ENCODE measurements around the gene SKP1. TPM values are rescaled to one million over a fixed set of nuclear protein-coding genes. Genes with fewer than 3 reads are reported as not detected.

The SKP1 gene
- total RNA-seq, 1 donor from 2014 or later, result 758 TPM

DNA sequence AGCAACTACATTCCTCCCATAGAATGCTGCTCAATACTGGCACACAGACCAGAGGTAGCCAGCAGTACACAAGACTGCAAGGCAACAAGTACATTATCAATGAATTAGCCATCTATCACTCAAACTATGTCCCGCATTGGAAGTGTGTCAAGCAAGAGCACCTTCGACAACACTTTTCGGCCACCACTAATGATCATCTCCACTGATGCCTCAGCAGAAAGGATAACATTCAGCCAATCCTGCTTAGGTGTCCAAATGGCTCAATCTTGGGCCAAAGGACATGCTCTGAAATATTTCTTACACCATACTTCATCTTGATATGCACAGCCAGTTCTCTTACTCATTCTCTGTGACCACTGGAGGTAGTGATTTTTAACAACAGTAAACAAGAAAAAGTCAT is 25.0 kb downstream of the SKP1 start:
- H3K9me3 Mint-ChIP-seq, result no peaks in the 10 kb centered on the region
- Histone ChIP-seq H3K4me1 (no peaks in the 10 kb centered on the region), H4K20me1 (ENCODE audit: low read depth) (peaks cover 60% of the 10 kb centered on the region), H2AFZ (replicated peaks) (no peak overlapping the region), H3F3A (ENCODE audit: low read depth) (peaks cover 7% of the 10 kb centered on the region), H3K27me3 (no peaks in the 10 kb centered on the region), H3K9me3 (ENCODE audit: low read depth) (no peaks in the 10 kb centered on the region), H3K79me2 (ENCODE audit: low read depth) (peaks cover 6% of the 10 kb centered on the region), H3K4me2 (no peak overlapping the region), H3K9ac (no peak overlapping the region), H3K27ac (no peak overlapping the region), H3K36me3 (peaks cover 3% of the 10 kb centered on the region), H3K4me3 (no peak overlapping the region)
- H3K4me1 Mint-ChIP-seq, result no peaks in the 10 kb centered on the region
- no peak overlapping the region for H3K27ac Mint-ChIP-seq
- TF ChIP-seq CTCF (IDR thresholded peaks at IDR 0.05) (no peak), EZH2phosphoT487 (IDR thresholded peaks at IDR 0.05) (no peak), EZH2 (IDR thresholded peaks at IDR 0.05) (no peak)
- H3K4me3 Mint-ChIP-seq, result no peak overlapping the region
- peaks cover 31% of the 10 kb centered on the region for H3K36me3 Mint-ChIP-seq
- H3K27me3 Mint-ChIP-seq (ENCODE audit: insufficient read depth, low read depth), result peaks cover 3% of the 10 kb centered on the region
- no peak for DNase-seq (ENCODE audit: low spot score)

DNA sequence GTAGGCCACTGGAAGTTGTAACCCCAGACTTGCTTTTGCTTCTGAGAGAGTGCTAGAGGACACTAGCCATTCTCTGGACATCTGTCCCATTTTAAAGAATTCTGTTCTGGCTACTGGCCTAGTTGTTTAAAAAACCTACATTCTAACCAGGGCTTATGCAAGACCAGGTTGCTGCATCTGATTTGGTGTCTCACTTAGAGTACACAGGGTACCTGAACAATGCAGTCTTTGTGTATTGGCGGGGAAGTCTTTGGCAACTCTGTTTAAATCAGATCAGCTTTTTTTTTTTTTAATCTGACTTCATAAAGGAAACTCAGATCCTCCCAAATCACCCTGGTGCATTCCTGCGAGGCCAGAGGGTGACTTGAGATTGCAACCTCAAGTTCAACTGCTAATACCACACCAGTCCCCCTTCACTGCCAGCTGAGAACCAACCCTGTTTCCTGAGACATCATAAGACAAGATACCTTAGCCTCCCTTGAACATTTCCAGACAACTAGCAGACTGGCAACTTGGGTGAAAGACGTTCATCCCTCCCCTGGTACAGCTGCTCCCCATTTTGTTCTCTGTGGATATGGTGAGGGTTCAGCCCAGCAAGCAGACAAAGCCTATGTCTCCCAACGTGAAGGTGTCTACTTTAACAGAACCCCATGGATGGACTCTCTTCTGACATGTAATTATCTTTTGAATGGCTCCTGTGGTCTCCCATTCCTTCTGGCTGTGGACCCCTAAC is 27.0 kb downstream of the SKP1 start:
- Histone ChIP-seq H4K20me1 (ENCODE audit: low read depth) (peaks cover 75% of the 10 kb centered on the region), H3K27ac (no peak overlapping the region), H3K36me3 (no peaks in the 10 kb centered on the region), H3K4me1 (no peaks in the 10 kb centered on the region), H3K79me2 (ENCODE audit: low read depth) (peaks cover 16% of the 10 kb centered on the region), H2AFZ (replicated peaks) (no peak overlapping the region), H3F3A (ENCODE audit: low read depth) (peaks cover 13% of the 10 kb centered on the region), H3K4me2 (no peak overlapping the region), H3K9ac (no peak overlapping the region), H3K9me3 (ENCODE audit: low read depth) (no peaks in the 10 kb centered on the region), H3K27me3 (no peaks in the 10 kb centered on the region), H3K4me3 (no peak overlapping the region)
- H3K9me3 Mint-ChIP-seq, result no peaks in the 10 kb centered on the region
- TF ChIP-seq EZH2 (IDR thresholded peaks at IDR 0.05), result no peak
- TF ChIP-seq CTCF (IDR thresholded peaks at IDR 0.05), result no peak
- no peak for TF ChIP-seq EZH2phosphoT487 (IDR thresholded peaks at IDR 0.05)
- H3K27ac Mint-ChIP-seq, result peak overlapping the region; percentile 9
- H3K27me3 Mint-ChIP-seq (ENCODE audit: insufficient read depth, low read depth), result peaks cover 5% of the 10 kb centered on the region
- peaks cover 33% of the 10 kb centered on the region for H3K36me3 Mint-ChIP-seq
- no peak for DNase-seq (ENCODE audit: low spot score)
- H3K4me1 Mint-ChIP-seq, result no peaks in the 10 kb centered on the region
- no peak overlapping the region for H3K4me3 Mint-ChIP-seq

GRCh38 chr5:134148986-134149539 is 27.7 kb downstream of the SKP1 start:
- Histone ChIP-seq H3K27ac (no peak overlapping the region), H2AFZ (replicated peaks) (no peak overlapping the region), H3K9ac (no peak overlapping the region), H3F3A (ENCODE audit: low read depth) (peaks cover 13% of the 10 kb centered on the region), H3K9me3 (ENCODE audit: low read depth) (no peaks in the 10 kb centered on the region), H3K4me2 (no peak overlapping the region), H3K27me3 (no peaks in the 10 kb centered on the region), H3K4me3 (no peak overlapping the region), H3K36me3 (no peaks in the 10 kb centered on the region), H3K4me1 (no peaks in the 10 kb centered on the region), H3K79me2 (ENCODE audit: low read depth) (peaks cover 16% of the 10 kb centered on the region), H4K20me1 (ENCODE audit: low read depth) (peaks cover 75% of the 10 kb centered on the region)
- TF ChIP-seq EZH2phosphoT487 (IDR thresholded peaks at IDR 0.05), result no peak
- no peak for TF ChIP-seq EZH2 (IDR thresholded peaks at IDR 0.05)
- no peak for TF ChIP-seq CTCF (IDR thresholded peaks at IDR 0.05)
- no peak overlapping the region for H3K27ac Mint-ChIP-seq
- no peak for DNase-seq (ENCODE audit: low spot score)
- no peaks in the 10 kb centered on the region for H3K4me1 Mint-ChIP-seq
- no peak overlapping the region for H3K4me3 Mint-ChIP-seq
- no peaks in the 10 kb centered on the region for H3K9me3 Mint-ChIP-seq
- peaks cover 6% of the 10 kb centered on the region for H3K27me3 Mint-ChIP-seq (ENCODE audit: insufficient read depth, low read depth)
- peaks cover 35% of the 10 kb centered on the region for H3K36me3 Mint-ChIP-seq

Measured in neural progenitor cell (in vitro differentiated cells).